Measurements from ENCODE around the gene GUF1.

Gene GUF1, protein sequence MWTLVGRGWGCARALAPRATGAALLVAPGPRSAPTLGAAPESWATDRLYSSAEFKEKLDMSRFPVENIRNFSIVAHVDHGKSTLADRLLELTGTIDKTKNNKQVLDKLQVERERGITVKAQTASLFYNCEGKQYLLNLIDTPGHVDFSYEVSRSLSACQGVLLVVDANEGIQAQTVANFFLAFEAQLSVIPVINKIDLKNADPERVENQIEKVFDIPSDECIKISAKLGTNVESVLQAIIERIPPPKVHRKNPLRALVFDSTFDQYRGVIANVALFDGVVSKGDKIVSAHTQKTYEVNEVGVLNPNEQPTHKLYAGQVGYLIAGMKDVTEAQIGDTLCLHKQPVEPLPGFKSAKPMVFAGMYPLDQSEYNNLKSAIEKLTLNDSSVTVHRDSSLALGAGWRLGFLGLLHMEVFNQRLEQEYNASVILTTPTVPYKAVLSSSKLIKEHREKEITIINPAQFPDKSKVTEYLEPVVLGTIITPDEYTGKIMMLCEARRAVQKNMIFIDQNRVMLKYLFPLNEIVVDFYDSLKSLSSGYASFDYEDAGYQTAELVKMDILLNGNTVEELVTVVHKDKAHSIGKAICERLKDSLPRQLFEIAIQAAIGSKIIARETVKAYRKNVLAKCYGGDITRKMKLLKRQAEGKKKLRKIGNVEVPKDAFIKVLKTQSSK

DNA sequence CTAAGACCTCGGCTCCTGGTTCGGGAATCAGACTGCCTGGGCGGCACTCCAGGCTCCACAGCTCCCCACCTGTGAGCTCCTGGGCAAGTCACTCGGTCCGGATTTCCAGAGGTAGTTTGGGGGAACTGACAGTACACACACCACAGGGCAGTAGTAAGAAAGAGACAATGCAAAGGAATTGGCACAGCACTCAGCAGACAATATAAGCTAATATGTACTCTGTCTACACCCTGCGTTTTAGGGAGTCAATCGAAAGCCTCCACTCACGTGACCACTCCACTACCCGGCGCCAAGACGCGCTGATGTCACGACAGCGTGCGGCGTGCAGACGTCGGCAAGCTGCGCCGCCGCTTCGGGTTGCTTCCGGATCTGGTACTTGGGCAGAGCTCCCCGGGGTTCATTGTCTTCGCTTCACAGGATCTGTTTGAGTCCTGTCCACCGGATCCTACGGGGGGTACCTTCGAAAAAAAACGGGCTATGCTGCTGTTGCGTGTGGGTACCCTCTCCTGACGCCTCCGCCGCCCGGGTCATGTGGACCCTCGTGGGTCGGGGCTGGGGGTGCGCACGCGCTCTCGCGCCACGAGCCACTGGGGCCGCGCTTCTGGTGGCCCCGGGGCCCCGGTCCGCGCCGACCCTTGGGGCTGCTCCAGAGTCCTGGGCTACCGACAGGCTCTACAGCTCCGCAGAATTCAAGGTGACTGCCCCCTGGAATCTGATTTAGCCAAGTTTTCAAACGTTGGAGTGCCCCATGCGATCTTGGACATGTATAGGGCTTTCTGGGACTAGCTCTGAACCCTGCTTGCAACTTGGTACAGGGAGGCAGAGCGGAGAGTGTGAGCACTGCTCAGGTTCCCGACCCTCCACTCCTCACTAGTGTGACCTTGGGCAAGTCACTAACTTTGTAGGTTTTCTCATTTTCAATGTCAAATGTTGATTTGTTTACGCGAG is at the start of gene GUF1:
Gene GUF1 (plus strand): TSS at position 327 of the 948 bp plus-strand sequence. CDS start 203 bp downstream, at position 530.
- DNase-seq (ENCODE audit: low read depth in 2 of 2), result peak; percentile 76 to 78

DNA sequence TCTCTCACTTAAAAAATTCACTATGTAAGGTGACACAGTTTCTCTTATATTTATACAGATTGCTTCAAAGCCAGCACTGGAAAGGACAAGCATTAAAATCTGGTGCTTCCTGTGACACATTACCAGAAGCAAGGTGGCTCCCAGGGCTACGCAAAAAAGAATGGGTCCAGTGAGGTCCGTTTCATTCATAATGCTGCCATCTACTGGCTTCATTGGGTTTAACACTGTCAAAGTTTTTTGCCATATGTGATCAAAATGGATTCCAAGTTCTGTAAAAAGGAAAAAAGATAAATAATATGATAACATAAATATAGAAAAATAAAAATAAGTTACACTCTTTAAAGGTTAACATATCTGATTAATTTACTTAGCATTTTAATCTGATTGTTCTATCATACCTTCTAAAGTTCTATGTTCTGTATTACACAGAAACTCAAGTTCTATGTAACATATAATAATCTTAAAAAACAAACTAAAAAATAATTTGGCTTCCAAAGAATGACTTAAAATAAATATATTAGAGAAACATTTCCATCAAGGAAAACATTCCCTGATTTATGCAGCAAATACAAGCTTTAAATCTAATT is 48.8 kb upstream of the GUF1 start:
- no peak for DNase-seq (ENCODE audit: low read depth in 2 of 2)

DNA sequence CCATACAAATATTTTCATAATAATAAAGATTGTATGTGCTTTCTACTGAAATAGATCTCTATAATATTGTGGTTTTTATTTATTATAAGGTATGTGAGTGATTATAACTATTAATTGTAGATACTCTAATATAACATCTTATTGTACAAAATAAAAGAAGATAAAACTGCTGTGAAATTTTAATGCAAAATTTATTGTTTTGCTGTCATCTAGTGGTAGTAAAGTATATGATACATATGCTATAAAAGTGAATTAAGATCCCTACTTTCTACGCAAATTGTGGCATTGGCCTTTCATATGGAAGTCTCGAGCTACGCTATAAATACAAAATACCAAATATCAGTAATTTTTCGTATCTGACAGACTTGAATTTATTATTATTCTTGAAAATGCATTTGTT is 46.1 kb upstream of the GUF1 start:
- DNase-seq (ENCODE audit: low read depth in 2 of 2), result no peak

DNA sequence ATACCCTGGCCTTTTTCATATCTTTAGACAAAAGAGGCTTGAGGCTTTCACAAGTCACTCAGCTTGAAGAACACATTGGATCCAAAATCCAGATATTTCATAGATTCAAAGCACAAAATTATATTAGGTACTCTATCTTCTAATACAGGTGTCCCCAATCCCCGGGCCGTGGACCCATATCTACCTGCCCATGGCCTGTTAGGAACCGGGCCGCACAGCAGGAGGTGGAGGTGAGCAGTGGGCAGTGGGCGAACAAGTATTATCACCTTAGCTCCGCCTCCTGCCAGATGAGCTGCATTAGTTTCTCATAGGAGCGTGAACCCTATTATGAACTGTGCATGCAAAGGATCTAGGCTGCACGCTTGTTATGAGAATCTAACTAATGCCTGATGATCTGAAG is 45.5 kb upstream of the GUF1 start:
- DNase-seq (ENCODE audit: low read depth in 2 of 2), result no peak

DNA sequence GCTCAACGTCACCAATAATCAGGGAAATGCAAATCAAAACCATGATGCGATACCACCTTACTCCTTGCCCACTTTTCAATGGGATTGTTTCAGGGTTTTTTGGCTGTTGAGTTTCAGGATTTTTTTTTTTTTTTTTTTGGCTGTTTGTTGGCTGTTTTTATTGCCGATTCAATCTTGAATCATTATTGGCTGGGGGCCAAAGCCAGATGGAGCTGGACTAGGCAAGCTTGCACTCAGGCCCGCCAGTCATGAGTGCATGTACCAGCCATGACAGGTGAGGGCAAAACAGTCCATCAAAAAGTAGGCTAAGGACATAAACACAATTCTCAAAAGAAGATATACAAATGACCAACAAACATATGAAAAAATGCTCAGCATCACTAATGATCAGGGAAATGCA is 40.1 kb upstream of the GUF1 start:
- DNase-seq (ENCODE audit: low read depth in 2 of 2), result no peak

DNA sequence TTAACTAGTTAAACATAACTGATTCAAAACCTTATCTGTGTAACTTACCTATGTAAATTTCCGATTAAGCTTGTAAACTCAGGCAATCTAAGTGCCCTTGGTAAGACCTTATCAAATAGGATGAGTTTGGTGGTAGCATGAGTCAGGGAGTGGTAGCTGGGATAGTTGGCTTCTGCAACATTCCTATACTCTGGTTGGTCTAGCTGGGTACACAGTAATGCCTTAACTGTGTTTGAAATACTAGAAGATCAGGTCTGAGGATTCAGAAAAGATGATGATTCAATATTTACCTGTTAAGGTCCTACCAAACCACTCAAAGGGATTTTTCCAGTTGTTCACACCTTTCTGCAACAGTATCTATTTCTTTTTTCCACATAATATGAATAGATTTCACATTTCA is 32.1 kb upstream of the GUF1 start:
- DNase-seq (ENCODE audit: low read depth in 2 of 2), result no peak

DNA sequence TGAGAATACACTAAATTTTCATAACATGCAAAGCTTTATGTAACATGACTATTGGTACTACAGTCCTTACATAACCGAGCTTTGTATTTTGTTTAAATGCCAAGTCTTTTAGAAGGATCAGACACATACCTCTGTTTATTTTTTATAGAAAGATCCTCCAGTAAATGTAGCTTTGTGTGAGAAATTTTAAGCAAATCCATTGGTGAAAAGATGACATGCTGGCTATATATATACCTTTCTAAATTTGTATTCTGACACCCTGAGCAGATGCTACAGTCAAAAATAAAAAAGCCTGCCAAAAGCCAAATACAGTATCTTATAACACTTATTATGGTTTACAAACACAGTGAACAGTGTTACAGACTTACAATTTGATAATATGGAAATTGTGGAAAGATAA is 26.8 kb upstream of the GUF1 start, which contains the start of gene YIPF7:
Gene YIPF7 (minus strand): TSS at position 201 of the 400 bp plus-strand sequence. CDS start 1,525 bp downstream, outside the sequence.
- DNase-seq (ENCODE audit: low read depth in 2 of 2), result no peak

DNA sequence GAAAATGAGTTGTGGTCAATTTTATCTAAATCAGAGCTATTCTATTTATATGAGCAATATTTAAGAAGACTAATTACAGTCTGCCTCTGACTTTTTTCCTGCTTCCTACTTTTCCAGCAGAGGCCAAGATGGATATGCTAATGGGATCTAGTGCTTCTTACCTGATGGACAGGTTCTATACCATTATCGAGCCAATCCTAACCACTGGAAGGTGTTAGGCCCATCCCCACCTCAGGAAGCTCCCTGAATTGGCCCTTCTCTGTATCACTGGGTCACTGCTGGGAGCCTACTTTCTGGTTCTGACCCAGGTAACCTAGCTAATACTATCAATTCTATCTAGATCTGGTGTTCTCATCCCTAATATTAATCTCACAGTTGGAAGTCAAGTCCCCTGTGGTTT is 26.2 kb upstream of the GUF1 start:
- no peak for DNase-seq (ENCODE audit: low read depth in 2 of 2)

DNA sequence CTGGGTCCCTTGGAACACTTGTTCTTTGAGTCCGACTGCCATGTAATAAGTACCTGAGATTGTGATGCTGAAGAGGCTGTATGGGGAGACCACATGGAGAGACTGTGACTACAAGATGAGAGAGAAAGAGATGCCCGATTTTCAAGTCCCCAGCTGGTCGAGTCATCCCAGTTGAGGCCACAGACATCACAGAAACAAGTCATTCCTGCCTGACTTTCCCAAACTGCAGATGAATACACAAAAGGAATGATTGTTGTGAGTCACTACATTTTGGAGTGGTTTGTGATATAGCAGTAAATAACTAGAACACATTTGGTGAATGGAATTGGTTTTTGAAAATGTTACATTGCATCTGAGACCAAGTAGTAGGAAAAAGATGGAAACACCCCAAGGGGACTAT is 17.8 kb upstream of the GUF1 start:
- no peak for DNase-seq (ENCODE audit: low read depth in 2 of 2)

DNA sequence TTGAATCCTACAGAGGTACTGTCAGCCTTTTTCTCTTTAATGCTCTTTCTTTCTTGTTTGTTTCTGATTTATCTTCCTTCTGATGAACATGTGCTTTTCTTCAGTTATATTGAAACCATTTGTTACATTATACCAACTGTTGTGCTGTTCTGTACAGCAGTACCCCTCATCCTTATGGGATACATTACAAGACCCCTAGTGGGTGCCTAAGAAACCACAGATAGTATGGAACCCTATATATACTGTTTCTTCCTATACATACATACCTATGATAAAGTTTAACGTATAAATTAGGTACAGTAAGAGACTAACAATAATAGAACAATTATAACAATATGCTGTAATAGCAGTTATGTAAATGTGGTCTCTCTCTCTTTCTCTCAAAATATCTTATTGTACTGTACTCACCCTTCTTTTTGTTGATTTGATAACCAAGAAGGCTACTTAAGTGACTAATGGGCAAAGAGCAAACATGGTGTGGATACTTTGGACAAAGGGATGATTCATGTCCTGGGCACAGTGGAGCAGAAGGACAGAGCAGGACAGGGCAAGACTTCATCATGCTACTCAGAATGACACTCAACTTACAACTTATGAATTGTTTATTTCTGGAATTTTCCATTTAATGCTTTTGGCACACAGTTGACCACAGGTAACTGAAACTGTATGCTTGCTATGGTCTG is 16.1 kb upstream of the GUF1 start:
- DNase-seq (ENCODE audit: low read depth in 2 of 2), result no peak

DNA sequence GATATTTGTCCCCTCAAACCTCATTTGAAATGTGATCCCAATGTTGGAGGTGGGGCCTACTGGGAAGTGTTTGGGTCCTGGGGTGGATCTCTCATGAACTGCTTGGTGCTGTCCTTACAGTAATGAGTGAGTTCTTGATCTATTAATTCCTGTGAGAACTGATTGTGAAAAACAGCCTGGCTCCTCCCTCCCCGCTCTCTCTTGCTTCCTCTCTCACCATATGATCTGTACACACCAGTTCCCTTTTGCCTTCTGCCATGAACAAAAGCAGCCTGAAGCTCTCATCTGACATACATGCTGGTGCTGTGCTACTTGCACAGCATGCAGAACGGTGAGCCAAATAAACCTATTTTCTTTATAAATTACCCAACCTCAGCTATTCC is 15.6 kb upstream of the GUF1 start:
- no peak for DNase-seq (ENCODE audit: low read depth in 2 of 2)

DNA sequence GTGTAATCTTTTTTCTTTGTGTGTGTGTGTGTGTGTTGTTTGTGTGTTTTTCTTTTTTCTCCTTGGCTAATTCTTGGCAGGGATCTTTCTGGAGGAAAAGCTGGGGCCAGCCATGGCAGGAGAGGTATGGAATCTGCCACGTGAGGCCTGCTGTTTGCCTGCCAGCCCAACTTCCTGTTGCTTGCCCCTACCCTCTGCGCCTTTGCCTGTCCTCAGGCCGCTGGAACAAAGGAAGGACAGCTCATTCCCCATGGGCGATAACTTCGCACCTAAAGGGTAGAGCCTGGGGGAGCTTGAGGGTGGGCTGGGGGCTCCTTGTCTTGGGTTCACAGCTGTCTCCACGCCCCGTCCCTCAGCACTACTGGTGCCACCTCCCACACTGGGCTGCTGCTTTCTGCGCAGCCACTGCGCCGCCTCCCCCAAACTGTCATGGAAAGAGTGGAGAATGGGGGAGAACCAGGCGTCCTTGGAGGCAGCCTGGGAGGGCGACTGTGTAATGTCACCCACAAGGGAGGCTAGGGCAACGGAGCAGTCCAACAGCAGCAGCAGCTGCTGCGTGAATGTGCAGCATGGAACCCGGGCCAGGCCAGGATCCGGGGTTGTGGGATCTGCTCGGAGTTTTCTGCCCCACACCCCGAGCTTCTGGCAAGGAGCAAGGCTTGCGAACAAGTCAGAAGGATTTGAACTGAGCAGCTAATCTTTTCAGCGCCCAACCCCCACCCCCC is 14.5 kb upstream of the GUF1 start:
- DNase-seq (ENCODE audit: low read depth in 2 of 2), result no peak

DNA sequence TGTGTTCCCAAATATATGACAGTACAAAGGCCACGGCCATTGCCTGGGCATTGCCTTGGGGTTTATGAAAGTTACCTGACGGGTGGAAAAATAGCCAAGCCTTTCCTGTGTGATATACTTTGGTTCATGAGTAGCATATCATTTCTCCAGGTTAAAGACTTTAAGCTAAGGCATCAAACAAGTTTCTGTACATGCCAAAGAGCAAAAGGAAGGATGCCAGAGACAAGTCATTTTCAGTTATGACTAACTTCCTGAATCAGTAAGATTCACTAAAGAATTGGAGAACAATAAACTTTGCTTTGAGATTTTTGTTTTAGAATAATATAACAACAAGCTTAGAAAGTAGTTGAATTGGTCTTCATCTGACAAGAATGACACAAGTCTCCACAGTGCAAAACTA is 9.7 kb upstream of the GUF1 start:
- no peak for DNase-seq (ENCODE audit: low read depth in 2 of 2)

DNA sequence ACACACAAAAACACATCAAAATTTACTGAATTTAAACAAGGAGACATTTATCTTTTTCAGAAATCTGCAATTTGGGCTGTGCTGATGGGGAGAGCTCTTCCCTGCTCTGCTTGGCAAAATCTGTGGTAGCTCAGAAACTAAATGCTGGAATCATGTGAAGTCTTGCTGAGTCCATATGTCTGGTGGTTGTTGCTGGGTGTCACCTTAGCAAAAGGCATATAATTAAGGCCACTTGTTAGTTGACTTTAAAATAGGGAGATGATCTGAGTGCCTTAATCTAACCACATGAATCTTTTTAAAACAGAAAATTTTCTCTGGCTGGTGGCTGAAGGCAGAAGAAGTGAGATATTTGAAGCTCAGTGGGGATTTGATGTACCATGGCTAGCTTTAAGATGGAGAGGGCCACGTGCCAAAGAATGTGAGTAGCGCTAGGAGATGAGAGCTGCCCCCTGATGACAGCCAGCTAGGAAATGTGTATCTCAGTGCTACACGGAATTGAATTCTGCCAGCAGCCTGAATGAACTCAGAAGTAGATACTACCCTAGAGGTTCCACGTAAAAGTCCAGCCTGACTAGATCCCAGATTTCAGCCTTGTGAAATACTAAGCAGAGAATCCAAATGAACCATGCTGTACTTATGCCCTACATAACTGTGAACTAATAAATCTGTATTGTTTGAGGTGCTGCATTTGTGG is 7.6 kb upstream of the GUF1 start:
- DNase-seq (ENCODE audit: low read depth in 2 of 2), result no peak

DNA sequence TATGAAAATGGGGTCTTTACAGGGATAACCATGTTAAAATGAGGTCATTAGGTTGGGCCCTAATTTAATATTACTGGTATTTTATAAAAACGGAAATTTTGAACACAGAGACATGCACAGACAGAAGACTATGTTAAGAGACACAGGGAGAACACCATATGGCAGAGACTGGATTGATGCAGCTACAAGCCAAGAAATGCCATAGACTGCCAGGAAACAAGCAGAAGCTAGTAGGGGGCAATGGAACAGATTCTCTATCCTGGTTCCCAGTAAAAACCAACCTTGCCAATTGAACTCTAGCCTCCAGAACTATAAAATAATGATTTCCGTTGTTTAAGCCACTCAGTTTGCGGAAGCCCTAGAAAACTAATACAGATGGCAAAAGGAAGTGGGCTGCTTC is 6.6 kb upstream of the GUF1 start:
- no peak for DNase-seq (ENCODE audit: low read depth in 2 of 2)

DNA sequence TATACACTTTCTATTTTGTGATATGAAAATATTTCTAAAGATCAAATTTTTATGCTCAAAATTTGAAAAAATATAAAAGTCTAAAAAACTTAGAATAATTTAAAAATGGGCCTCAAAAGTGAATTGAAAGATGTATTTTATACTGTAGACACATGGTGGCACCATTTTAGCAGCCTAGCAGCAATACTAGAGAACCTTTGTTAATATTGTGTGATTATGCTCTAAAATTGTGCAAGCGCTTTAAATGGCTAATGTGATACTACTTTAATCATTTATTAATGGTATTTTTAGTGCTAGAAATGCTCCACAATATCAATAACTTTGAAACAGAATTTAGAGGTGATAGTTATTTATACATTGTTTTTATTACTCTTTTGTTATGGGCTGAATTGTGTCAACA is 3.7 kb upstream of the GUF1 start:
- DNase-seq (ENCODE audit: low read depth in 2 of 2), result no peak

DNA sequence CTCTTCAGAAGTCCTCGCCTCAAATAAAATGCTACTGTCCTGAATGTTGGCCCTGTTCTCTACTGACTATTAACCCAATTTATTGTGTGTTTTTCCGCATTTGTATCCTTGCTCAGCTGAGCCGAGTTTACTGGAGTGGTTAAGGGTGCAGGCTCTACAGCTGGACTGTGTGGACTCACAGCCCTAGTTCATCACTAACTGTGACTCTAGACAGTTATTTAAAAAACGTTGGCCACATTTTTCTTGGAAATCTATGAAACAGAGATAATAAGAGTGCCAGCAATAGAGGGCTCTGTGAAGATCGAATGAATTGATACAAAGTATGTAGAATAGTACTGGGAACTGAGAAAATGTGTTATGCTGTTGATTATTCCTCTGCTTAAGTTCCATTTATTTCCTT is 2.9 kb upstream of the GUF1 start:
- DNase-seq (ENCODE audit: low read depth in 2 of 2), result no peak

DNA sequence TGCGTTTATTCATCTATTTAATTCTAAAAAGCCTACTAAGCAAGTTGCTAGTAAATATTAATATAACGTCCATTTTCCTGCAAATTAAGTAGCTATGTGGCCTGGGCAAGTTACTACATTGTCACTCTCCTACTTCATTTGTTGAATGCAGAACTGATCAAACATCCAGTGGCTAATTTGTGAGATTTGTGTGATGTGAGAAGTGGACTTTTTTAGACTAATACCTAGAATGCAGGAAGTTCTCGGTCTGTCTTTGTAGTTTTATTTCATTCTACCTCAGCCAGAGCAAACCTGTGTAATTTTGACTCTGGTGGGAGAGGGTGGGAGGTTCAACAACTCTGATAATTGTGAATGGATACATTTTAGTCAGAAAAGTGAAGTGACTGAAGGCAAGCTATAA is 840 bp downstream of the GUF1 start:
- no peak for DNase-seq (ENCODE audit: low read depth in 2 of 2)

DNA sequence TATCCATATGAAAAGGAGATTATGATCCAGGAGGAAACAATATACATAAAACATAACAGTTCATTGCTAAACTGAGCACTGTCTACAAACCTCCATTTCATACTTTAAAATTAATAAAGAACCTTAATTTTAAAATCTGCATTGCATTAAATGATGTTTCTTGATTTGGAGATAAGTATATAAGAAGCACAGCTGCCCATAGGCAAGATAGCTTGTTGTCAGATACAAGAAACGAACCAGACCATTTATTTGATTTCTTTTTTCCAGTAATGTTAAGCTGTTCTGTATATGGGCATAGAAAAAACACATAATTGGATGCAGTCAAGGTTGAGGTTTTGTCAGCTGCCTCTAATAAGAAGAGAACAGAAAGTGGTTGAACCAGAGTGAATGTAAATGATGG is 6.4 kb downstream of the GUF1 start:
- DNase-seq (ENCODE audit: low read depth in 2 of 2), result no peak

DNA sequence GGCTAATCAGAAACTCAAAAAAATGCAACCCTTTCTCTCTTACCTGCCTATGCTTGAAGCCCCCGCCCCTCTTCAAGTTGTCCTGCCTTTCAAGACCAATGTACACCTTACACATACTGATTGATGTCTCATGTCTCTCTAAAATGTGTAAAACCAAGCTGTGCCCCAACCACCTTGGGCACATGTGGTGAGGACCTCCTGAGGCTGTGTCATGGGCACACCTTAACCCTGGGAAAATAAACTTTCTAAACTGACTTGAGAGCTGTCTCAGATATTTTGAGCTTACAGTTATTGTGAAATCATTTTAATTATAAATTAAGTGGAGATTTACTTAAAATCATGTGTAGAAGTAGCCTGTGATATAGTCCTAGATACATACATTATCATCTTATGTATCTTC is 22.2 kb downstream of the GUF1 start:
- no peak for DNase-seq (ENCODE audit: low read depth in 2 of 2)
